Peyer's patch (tissue), 4 donors: ENCODE measurements around the gene PPP2R5E. TPM values are rescaled to one million over a fixed set of nuclear protein-coding genes. Genes with fewer than 3 reads are reported as not detected.

Experiments used
- DNase-seq, 3 donors: peaks; one replicate each; pipeline ENCODE4 v3.0.0-alpha.2; 2017 to 2019
- H3K27ac ChIP-seq, 4 donors: fragments of 200-600 bp; sonication (generic); one replicate each; pipeline ENCODE4 v1.5.1; 2016 to 2019
- H3K27me3 ChIP-seq, 2 donors: fragments of 200-600 bp; sonication (generic); one replicate each; pipeline ENCODE4 v1.5.1; 2019
- H3K36me3 ChIP-seq, 3 donors: fragments of 200-600 bp; sonication (generic); one replicate each; pipeline ENCODE4 v1.5.1; 2016 to 2019
- H3K4me1 ChIP-seq, 4 donors: fragments of 200-600 bp; sonication (generic); one replicate each; pipeline ENCODE4 v1.5.1; 2016 to 2019
- H3K4me3 ChIP-seq, 4 donors: fragments of 200-600 bp; sonication (generic); 1 replicate in 3 of 4; 2 replicates in 1 of 4; pipeline ENCODE4 v1.5.1; 2016 to 2019; ENCODE audit warnings: mild to moderate bottlenecking in 1 of 4
- H3K9me3 ChIP-seq, 4 donors: fragments of 200-600 bp; sonication (generic); one replicate each; pipeline ENCODE4 v1.5.1; 2016 to 2019; ENCODE audit warnings: mild to moderate bottlenecking in 1 of 4
- POLR2A ChIP-seq, 2 donors: fragments of 450-650 bp; IDR thresholded peaks; one replicate each; pipeline ENCODE4 v1.5.1; 2017; ENCODE audit warnings: antibody characterized with exemption in 2 of 2, mild to moderate bottlenecking in 2 of 2, moderate library complexity in 2 of 2
- total RNA-seq, 4 donors: library from RNA; depleted of rRNA; stranded (reverse); fragments of >200 nt; gene quantifications; one replicate each; pipeline ENCODE4 v1.1.0, GENCODE V29; 2016
- TF ChIP-seq, protein P1 (sequence below), 6 experiments: fragments of 450-650 bp in 4 of 6; fragments of 200-600 bp in 2 of 6; sonication (generic) in 1 of 6; IDR thresholded peaks; one replicate each; pipeline ENCODE4 v1.5.1; 2017 to 2019; ENCODE audit warnings: antibody characterized with exemption in 6 of 6, mild to moderate bottlenecking in 3 of 6, moderate library complexity in 1 of 6

PPP2R5E gene
- total RNA-seq, 4 donors from 2014 or later = 14.9 to 19.3 (median 17.0) TPM

GRCh38 chr14:63421226-63421625 lies 122.0 kb downstream of the PPP2R5E start:
- Histone ChIP-seq H3K4me3 (no peak overlapping the region), H3K9me3 (no peaks in the 10 kb centered on the region), H3K4me1 (peaks cover 0 to 9% (median 0%) of the 10 kb centered on the region in 4 donors), H3K27ac (no peak overlapping the region), H3K36me3 (peaks cover 0 to 12% (median 0%) of the 10 kb centered on the region in 3 donors), H3K27me3 (no peaks in the 10 kb centered on the region)
- TF ChIP-seq, protein P1, sequence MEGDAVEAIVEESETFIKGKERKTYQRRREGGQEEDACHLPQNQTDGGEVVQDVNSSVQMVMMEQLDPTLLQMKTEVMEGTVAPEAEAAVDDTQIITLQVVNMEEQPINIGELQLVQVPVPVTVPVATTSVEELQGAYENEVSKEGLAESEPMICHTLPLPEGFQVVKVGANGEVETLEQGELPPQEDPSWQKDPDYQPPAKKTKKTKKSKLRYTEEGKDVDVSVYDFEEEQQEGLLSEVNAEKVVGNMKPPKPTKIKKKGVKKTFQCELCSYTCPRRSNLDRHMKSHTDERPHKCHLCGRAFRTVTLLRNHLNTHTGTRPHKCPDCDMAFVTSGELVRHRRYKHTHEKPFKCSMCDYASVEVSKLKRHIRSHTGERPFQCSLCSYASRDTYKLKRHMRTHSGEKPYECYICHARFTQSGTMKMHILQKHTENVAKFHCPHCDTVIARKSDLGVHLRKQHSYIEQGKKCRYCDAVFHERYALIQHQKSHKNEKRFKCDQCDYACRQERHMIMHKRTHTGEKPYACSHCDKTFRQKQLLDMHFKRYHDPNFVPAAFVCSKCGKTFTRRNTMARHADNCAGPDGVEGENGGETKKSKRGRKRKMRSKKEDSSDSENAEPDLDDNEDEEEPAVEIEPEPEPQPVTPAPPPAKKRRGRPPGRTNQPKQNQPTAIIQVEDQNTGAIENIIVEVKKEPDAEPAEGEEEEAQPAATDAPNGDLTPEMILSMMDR (IDR thresholded peaks at IDR 0.05) = no peak
- no peak for TF ChIP-seq POLR2A (IDR thresholded peaks at IDR 0.05)
- DNase-seq = no peak

DNA sequence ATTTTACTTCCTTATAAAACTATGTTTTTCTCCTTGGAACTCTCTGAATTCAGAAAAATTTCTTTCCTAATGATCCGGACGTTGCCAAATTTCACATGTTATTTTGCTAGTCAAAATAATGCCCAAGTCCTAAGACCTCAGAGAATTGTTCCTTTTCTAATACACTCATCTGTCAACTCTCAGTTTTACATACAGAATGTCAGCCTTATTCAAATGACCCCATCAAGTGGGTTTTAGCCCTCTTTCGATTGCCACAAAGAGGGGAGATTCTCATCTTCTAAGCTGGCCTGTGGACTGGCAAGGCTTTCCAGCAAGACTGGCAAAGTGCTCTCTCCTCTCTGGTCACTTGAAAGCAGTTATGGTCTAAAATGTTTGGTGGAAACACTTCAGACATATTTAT lies 125.2 kb downstream of the PPP2R5E start:
- Histone ChIP-seq H3K9me3 (no peaks in the 10 kb centered on the region), H3K27me3 (no peaks in the 10 kb centered on the region), H3K4me3 (no peak overlapping the region), H3K4me1 (no peaks in the 10 kb centered on the region), H3K36me3 (peaks cover 0 to 22% (median 0%) of the 10 kb centered on the region in 3 donors), H3K27ac (no peak overlapping the region)
- TF ChIP-seq POLR2A (IDR thresholded peaks at IDR 0.05) = no peak
- TF ChIP-seq, protein P1 (IDR thresholded peaks at IDR 0.05) = no peak
- DNase-seq = no peak

DNA sequence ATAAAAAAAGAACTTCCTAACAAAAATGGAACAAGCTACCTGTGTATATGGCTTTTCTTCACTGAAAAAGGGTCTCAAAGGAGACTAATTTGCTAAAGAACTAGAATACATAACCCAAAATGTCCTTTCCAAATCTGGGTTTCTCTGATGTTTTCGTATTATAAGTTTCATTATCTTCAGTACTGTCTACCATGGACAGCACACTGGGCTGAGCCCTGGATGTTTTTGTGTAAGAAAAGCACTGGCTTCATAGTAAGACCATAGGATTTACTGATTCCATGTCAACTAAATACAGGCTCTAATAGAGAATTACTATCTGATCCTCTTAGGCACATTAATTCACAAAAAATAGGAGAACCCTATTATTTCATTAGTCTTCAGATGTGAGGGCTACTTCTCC lies 130.2 kb downstream of the PPP2R5E start:
- H3K4me1 ChIP-seq = no peaks in the 10 kb centered on the region
- peaks cover 0 to 16% (median 0%) of the 10 kb centered on the region in 3 donors for H3K36me3 ChIP-seq
- H3K27ac ChIP-seq = no peak overlapping the region
- H3K9me3 ChIP-seq = no peaks in the 10 kb centered on the region
- no peak for TF ChIP-seq POLR2A (IDR thresholded peaks at IDR 0.05)
- TF ChIP-seq, protein P1 (IDR thresholded peaks at IDR 0.05) = no peak
- no peaks in the 10 kb centered on the region for H3K27me3 ChIP-seq
- no peak for DNase-seq
- no peak overlapping the region for H3K4me3 ChIP-seq

DNA sequence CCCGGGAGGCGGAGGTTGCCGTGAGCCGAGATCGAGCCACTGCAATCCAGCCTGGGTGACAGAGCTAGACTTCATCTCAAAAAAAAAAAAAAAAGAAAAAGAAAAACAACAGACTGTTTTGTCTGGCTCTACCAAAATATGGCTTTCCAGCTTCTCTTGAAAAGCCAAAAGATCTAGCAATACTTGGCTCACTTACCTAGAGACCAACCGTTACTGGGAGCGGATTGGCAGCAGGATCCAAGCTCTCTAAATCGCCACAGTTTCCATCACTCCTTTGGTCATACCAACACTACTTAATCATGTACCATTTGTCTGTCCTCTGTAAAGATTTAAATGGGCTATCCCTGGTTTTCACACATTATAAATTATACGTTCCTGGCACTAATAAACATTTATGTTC lies 136.8 kb downstream of the PPP2R5E start:
- Histone ChIP-seq H3K4me1 (no peaks in the 10 kb centered on the region), H3K27ac (no peak overlapping the region), H3K4me3 (no peak overlapping the region), H3K36me3 (peaks cover 0 to 6% (median 0%) of the 10 kb centered on the region in 3 donors), H3K9me3 (no peaks in the 10 kb centered on the region), H3K27me3 (no peaks in the 10 kb centered on the region)
- TF ChIP-seq, protein P1 (IDR thresholded peaks at IDR 0.05) = no peak
- no peak for TF ChIP-seq POLR2A (IDR thresholded peaks at IDR 0.05)
- no peak for DNase-seq

- no peaks in the 10 kb centered on the region for H3K9me3 ChIP-seq
- H3K27me3 ChIP-seq = no peaks in the 10 kb centered on the region
- no peak overlapping the region for H3K4me3 ChIP-seq
- H3K36me3 ChIP-seq = peaks cover 0 to 6% (median 0%) of the 10 kb centered on the region in 3 donors
- no peaks in the 10 kb centered on the region for H3K4me1 ChIP-seq
- no peak for DNase-seq
- TF ChIP-seq POLR2A (IDR thresholded peaks at IDR 0.05) = no peak
- TF ChIP-seq, protein P1 (IDR thresholded peaks at IDR 0.05) = no peak
- H3K27ac ChIP-seq = no peak overlapping the region
These were observed 137.5 kb downstream of the PPP2R5E start for GRCh38 chr14:63405715-63406114.

DNA sequence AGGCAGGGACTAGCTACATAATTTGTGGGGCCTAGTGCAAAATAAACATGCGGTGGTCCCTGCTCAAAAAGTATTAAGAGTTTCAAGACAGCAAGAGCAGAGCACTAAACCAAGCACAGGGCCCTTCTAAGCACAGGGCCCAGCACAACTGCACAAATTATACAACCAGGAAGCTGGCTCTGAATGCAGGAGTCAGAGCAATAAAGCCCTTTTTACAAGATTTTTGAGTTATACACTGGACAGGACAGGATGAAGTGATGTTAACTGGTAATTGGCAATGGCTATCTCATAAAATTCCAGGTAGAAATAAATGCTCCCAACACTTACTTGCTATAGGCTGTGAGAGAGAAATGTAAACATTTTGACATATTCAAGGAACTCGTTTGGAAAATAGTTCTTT lies 138.3 kb downstream of the PPP2R5E start:
- no peak for TF ChIP-seq POLR2A (IDR thresholded peaks at IDR 0.05)
- TF ChIP-seq, protein P1 (IDR thresholded peaks at IDR 0.05) = no peak
- Histone ChIP-seq H3K27ac (no peak overlapping the region), H3K36me3 (no peaks in the 10 kb centered on the region), H3K27me3 (no peaks in the 10 kb centered on the region), H3K4me3 (no peak overlapping the region), H3K4me1 (no peaks in the 10 kb centered on the region), H3K9me3 (no peaks in the 10 kb centered on the region)
- DNase-seq = no peak
